HEK293 (cell line): ENCODE data around the gene ZNF416.

Source experiments
- CTCF ChIA-PET: fragments of 350-600 bp; formaldehyde crosslinking; extraction: SDS; loops from one replicate; lab custom pipeline; 2021; ENCODE audit warnings: antibody characterized with exemption; lab: Yijun Ruan, JAX
- POLR2A ChIA-PET: fragments of 300-600 bp; formaldehyde crosslinking; extraction: SDS; loops from one replicate; lab custom pipeline; 2020; ENCODE audit warnings: antibody characterized with exemption, inconsistent platforms; lab: Yijun Ruan, JAX
- H3K27ac ChIP-seq: fragments of 200-500 bp; sonication (Bioruptor generic); 2 replicates; pipeline ENCODE4 v1.5.1; 2014; ENCODE audit warnings: low read depth, low read length, control low read depth, inconsistent platforms; ENCODE audit errors: extremely low read depth
- H3K36me3 ChIP-seq, 2 experiments: fragments of 200-500 bp in 1 of 2; sonication (Bioruptor generic) in 1 of 2; 1 replicate in 1 of 2; 2 replicates in 1 of 2; pipeline ENCODE4 v1.5.1; 2014 to 2017; ENCODE audit warnings: inconsistent platforms in 2 of 2, low read length in 2 of 2; ENCODE audit not compliant: control insufficient read depth in 2 of 2, insufficient read depth in 1 of 2
- H3K4me1 ChIP-seq: fragments of 200-500 bp; sonication (Bioruptor generic); 2 replicates; pipeline ENCODE4 v1.5.1; 2014; ENCODE audit warnings: mild to moderate bottlenecking, low read length, inconsistent platforms; ENCODE audit not compliant: control insufficient read depth, insufficient read depth
- H3K4me3 ChIP-seq: 2 replicates; pipeline ENCODE4 v1.5.1; 2011; ENCODE audit warnings: low read depth, mild to moderate bottlenecking, control low read depth, low read length, moderate library complexity
- H3K9me3 ChIP-seq: fragments of 200-500 bp; sonication (Bioruptor generic); 2 replicates; pipeline ENCODE4 v1.5.1; 2014; ENCODE audit warnings: low read depth, low read length, inconsistent platforms; ENCODE audit not compliant: control insufficient read depth, insufficient read depth
- GLIS1 ChIP-seq: fragments of 450-650 bp; formaldehyde crosslinking; IDR thresholded peaks from 2 replicates; pipeline ENCODE4 v1.5.1; 2016; ENCODE audit warnings: missing biosample characterization, missing genetic modification characterization
- KLF1 ChIP-seq: fragments of 450-650 bp; formaldehyde crosslinking; IDR thresholded peaks from 2 replicates; pipeline ENCODE4 v1.5.1; 2016; ENCODE audit warnings: missing biosample characterization, missing genetic modification characterization
- RBAK ChIP-seq: fragments of 450-650 bp; formaldehyde crosslinking; IDR thresholded peaks from 2 replicates; pipeline ENCODE4 v1.5.1; 2016; ENCODE audit warnings: missing biosample characterization, missing genetic modification characterization
- ZBTB26 ChIP-seq: fragments of 450-650 bp; formaldehyde crosslinking; optimal IDR thresholded peaks from 2 replicates; pipeline ENCODE3; 2016; ENCODE audit warnings: missing biosample characterization, mild to moderate bottlenecking, missing genetic modification characterization
- ZNF184 ChIP-seq: fragments of 450-650 bp; IDR thresholded peaks from 2 replicates; pipeline ENCODE4 v1.5.1; 2018; ENCODE audit warnings: missing biosample characterization, mild to moderate bottlenecking, missing genetic modification characterization
- ZNF239 ChIP-seq: fragments of 450-650 bp; formaldehyde crosslinking; IDR thresholded peaks from 2 replicates; pipeline ENCODE4 v1.5.1; 2016; ENCODE audit warnings: missing biosample characterization, missing genetic modification characterization
- ZNF341 ChIP-seq: fragments of 450-650 bp; formaldehyde crosslinking; IDR thresholded peaks from 2 replicates; pipeline ENCODE4; 2016; ENCODE audit warnings: low read depth, missing biosample characterization, missing genetic modification characterization
- ZNF398 ChIP-seq: fragments of 450-650 bp; formaldehyde crosslinking; IDR thresholded peaks from 2 replicates; pipeline ENCODE4 v1.5.1; 2017; ENCODE audit warnings: missing biosample characterization, missing genetic modification characterization
- ZNF555 ChIP-seq: fragments of 450-650 bp; formaldehyde crosslinking; conservative IDR thresholded peaks from 2 replicates; pipeline ENCODE4 v1.5.1; 2017; ENCODE audit warnings: missing biosample characterization, mild to moderate bottlenecking, missing genetic modification characterization, inconsistent platforms
- ZNF571 ChIP-seq: fragments of 450-650 bp; formaldehyde crosslinking; IDR thresholded peaks from 2 replicates; pipeline ENCODE4 v1.5.0; 2017; ENCODE audit warnings: missing biosample characterization, missing genetic modification characterization
- ZNF585B ChIP-seq: fragments of 450-650 bp; formaldehyde crosslinking; IDR thresholded peaks from 2 replicates; pipeline ENCODE4 v1.5.1; 2016; ENCODE audit warnings: missing biosample characterization, missing genetic modification characterization
- ZNF600 ChIP-seq: fragments of 450-650 bp; formaldehyde crosslinking; IDR thresholded peaks from 2 replicates; pipeline ENCODE4 v1.5.1; 2016; ENCODE audit warnings: missing biosample characterization, missing genetic modification characterization
- ZNF785 ChIP-seq: fragments of 450-650 bp; formaldehyde crosslinking; IDR thresholded peaks from 2 replicates; pipeline ENCODE4 v1.5.1; 2016; ENCODE audit warnings: missing biosample characterization, missing genetic modification characterization
- ZNF830 ChIP-seq: fragments of 450-650 bp; IDR thresholded peaks from 2 replicates; pipeline ENCODE4 v1.5.0; 2018; ENCODE audit warnings: missing biosample characterization, missing genetic modification characterization, low read depth, mild to moderate bottlenecking, moderate library complexity
- ZXDB ChIP-seq: fragments of 450-650 bp; formaldehyde crosslinking; IDR thresholded peaks from 2 replicates; pipeline ENCODE4 v1.5.1; 2016; ENCODE audit warnings: missing biosample characterization, missing genetic modification characterization
- TF ChIP-seq, protein P1 (sequence below): fragments of 450-650 bp; formaldehyde crosslinking; IDR thresholded peaks from 2 replicates; pipeline ENCODE4 v1.5.1; 2016; ENCODE audit warnings: missing biosample characterization, missing genetic modification characterization
- TF ChIP-seq, protein P2 (sequence below): IDR thresholded peaks from 2 replicates; pipeline ENCODE4 v1.6.1; 2011; ENCODE audit warnings: mild to moderate bottlenecking, low read depth, low read length, borderline replicate concordance
- TF ChIP-seq, protein P3 (sequence below): fragments of 450-650 bp; formaldehyde crosslinking; IDR thresholded peaks from 2 replicates; pipeline ENCODE4 v1.5.1; 2016; ENCODE audit warnings: missing biosample characterization, missing genetic modification characterization
- TF ChIP-seq, protein P4 (sequence below): fragments of 450-650 bp; formaldehyde crosslinking; IDR thresholded peaks from 2 replicates; pipeline ENCODE4 v1.5.1; 2017; ENCODE audit warnings: missing biosample characterization, missing genetic modification characterization
- TF ChIP-seq, protein P5 (sequence below): fragments of 450-650 bp; formaldehyde crosslinking; IDR thresholded peaks from 2 replicates; pipeline ENCODE4 v1.5.1; 2016; ENCODE audit warnings: missing biosample characterization, missing genetic modification characterization

The ZNF416 gene

GRCh38 chr19:57559404-57560025 is 19.2 kb downstream of the ZNF416 start, which contains the start of gene ZNF550 (continued):
- peak; percentile 74 for TF ChIP-seq ZBTB26
- TF ChIP-seq ZNF830 (tag by site-specific recombination): no peak
- 0 out of 2 replicates have a peak, but pooled peaks have one; percentile 15 for TF ChIP-seq ZNF785 (tag by site-specific recombination)
- TF ChIP-seq ZNF600: peak; percentile 52
- no peak for TF ChIP-seq ZNF555 (tag by site-specific recombination)
- TF ChIP-seq ZXDB (tag by site-specific recombination): peak; percentile 57; the same call in 1 of the 2 replicates
- TF ChIP-seq, protein P1, sequence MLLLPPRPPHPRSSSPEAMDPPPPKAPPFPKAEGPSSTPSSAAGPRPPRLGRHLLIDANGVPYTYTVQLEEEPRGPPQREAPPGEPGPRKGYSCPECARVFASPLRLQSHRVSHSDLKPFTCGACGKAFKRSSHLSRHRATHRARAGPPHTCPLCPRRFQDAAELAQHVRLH (tag by site-specific recombination): no peak
- TF ChIP-seq RBAK (tag by site-specific recombination): no peak
- TF ChIP-seq, protein P2, sequence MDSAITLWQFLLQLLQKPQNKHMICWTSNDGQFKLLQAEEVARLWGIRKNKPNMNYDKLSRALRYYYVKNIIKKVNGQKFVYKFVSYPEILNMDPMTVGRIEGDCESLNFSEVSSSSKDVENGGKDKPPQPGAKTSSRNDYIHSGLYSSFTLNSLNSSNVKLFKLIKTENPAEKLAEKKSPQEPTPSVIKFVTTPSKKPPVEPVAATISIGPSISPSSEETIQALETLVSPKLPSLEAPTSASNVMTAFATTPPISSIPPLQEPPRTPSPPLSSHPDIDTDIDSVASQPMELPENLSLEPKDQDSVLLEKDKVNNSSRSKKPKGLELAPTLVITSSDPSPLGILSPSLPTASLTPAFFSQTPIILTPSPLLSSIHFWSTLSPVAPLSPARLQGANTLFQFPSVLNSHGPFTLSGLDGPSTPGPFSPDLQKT: no peak
- TF ChIP-seq ZNF184 (tag by site-specific recombination): no peak
- no peak for TF ChIP-seq ZNF398 (tag by site-specific recombination)
- TF ChIP-seq, protein P3, sequence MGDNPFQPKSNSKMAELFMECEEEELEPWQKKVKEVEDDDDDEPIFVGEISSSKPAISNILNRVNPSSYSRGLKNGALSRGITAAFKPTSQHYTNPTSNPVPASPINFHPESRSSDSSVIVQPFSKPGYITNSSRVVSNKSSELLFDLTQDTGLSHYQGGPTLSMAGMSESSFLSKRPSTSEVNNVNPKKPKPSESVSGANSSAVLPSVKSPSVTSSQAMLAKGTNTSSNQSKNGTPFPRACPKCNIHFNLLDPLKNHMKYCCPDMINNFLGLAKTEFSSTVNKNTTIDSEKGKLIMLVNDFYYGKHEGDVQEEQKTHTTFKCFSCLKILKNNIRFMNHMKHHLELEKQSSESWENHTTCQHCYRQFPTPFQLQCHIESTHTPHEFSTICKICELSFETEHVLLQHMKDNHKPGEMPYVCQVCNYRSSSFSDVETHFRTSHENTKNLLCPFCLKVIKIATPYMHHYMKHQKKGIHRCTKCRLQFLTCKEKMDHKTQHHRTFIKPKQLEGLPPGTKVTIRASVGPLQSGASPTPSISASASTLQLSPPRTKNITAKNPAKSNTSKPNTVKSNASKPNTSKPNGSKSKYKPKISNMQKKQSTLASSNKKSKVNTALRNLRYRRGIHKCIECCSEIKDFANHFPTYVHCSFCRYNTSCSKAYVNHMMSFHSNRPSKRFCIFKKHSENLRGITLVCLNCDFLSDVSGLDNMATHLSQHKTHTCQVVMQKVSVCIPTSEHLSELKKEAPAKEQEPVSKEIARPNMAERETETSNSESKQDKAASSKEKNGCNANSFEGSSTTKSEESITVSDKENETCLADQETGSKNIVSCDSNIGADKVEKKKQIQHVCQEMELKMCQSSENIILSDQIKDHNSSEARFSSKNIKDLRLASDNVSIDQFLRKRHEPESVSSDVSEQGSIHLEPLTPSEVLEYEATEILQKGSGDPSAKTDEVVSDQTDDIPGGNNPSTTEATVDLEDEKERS (tag by site-specific recombination): no peak
- peak; percentile 81 for TF ChIP-seq KLF1 (tag by site-specific recombination)
- TF ChIP-seq ZNF571 (tag by site-specific recombination): no peak
- no peak for TF ChIP-seq ZNF239
- TF ChIP-seq, all 188 proteins: peak for 29

GRCh38 chr19:57559008-57559403 is 19.7 kb downstream of the ZNF416 start:
- ChIA-PET POLR2A (interaction anchor here (0.6 to 1.0 kb wide), 3 partner anchors 11 to 196 kb away, joined by 3 to 4 read pairs (median 3); partner anchors contain the start of gene ZNF772), CTCF (interaction anchor here (0.6 kb wide), 1 partner anchor 161 kb away, joined by 3 read pairs; no protein-coding TSS in a partner anchor)
- peak overlapping the region; percentile 69 for H3K4me3 ChIP-seq
- H3K27ac ChIP-seq: peak overlapping the region; percentile 57; the same call in 1 of the 2 replicates
- H3K9me3 ChIP-seq: peaks cover 6% of the 10 kb centered on the region; the same call in 1 of the 2 replicates
- no peaks in the 10 kb centered on the region; the same call in 1 of the 2 replicates for H3K4me1 ChIP-seq
- H3K36me3 ChIP-seq: peaks cover 23 to 41% of the 10 kb centered on the region in 2 experiments
- TF ChIP-seq ZNF585B (tag by site-specific recombination) (no peak), GLIS1 (tag by site-specific recombination) (peak; percentile 50), ZNF341 (tag by site-specific recombination) (peak; percentile 48), ZNF555 (tag by site-specific recombination) (no peak)
- TF ChIP-seq, protein P4, sequence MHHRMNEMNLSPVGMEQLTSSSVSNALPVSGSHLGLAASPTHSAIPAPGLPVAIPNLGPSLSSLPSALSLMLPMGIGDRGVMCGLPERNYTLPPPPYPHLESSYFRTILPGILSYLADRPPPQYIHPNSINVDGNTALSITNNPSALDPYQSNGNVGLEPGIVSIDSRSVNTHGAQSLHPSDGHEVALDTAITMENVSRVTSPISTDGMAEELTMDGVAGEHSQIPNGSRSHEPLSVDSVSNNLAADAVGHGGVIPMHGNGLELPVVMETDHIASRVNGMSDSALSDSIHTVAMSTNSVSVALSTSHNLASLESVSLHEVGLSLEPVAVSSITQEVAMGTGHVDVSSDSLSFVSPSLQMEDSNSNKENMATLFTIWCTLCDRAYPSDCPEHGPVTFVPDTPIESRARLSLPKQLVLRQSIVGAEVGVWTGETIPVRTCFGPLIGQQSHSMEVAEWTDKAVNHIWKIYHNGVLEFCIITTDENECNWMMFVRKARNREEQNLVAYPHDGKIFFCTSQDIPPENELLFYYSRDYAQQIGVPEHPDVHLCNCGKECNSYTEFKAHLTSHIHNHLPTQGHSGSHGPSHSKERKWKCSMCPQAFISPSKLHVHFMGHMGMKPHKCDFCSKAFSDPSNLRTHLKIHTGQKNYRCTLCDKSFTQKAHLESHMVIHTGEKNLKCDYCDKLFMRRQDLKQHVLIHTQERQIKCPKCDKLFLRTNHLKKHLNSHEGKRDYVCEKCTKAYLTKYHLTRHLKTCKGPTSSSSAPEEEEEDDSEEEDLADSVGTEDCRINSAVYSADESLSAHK: no peak
- TF ChIP-seq, protein P5, sequence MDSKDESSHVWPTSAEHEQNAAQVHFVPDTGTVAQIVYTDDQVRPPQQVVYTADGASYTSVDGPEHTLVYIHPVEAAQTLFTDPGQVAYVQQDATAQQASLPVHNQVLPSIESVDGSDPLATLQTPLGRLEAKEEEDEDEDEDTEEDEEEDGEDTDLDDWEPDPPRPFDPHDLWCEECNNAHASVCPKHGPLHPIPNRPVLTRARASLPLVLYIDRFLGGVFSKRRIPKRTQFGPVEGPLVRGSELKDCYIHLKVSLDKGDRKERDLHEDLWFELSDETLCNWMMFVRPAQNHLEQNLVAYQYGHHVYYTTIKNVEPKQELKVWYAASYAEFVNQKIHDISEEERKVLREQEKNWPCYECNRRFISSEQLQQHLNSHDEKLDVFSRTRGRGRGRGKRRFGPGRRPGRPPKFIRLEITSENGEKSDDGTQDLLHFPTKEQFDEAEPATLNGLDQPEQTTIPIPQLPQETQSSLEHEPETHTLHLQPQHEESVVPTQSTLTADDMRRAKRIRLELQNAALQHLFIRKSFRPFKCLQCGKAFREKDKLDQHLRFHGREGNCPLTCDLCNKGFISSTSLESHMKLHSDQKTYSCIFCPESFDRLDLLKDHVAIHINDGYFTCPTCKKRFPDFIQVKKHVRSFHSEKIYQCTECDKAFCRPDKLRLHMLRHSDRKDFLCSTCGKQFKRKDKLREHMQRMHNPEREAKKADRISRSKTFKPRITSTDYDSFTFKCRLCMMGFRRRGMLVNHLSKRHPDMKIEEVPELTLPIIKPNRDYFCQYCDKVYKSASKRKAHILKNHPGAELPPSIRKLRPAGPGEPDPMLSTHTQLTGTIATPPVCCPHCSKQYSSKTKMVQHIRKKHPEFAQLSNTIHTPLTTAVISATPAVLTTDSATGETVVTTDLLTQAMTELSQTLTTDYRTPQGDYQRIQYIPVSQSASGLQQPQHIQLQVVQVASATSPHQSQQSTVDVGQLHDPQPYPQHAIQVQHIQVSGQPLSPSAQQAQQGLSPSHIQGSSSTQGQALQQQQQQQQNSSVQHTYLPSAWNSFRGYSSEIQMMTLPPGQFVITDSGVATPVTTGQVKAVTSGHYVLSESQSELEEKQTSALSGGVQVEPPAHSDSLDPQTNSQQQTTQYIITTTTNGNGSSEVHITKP (tag by site-specific recombination): 0 out of 2 replicates have a peak, but pooled peaks have one; percentile 16
